Loucy (cell line): ENCODE measurements around the gene FOXP4.

ENCODE experiments used
- CTCF ChIP-seq: fragments of 200-600 bp; sonication (generic); conservative IDR thresholded peaks from 2 replicates; pipeline ENCODE4 v1.5.1; 2014; ENCODE audit warnings: mild to moderate bottlenecking, antibody characterized with exemption, low read length
- EZH2phosphoT487 ChIP-seq: fragments of 200-600 bp; IDR thresholded peaks from 2 replicates; pipeline ENCODE4 v1.6.1; 2018; ENCODE audit warnings: antibody characterized with exemption, mild to moderate bottlenecking, moderate library complexity, borderline replicate concordance

- TF ChIP-seq CTCF (no peak), EZH2phosphoT487 (no peak)
Measured at GRCh38 chr6:41585605-41586004, 39.4 kb downstream of the FOXP4 start.
